ENCODE measurements around the gene PVALEF. TPM values are rescaled to one million over a fixed set of nuclear protein-coding genes. Genes with fewer than 3 reads are reported as not detected.

PVALEF gene
- total RNA-seq, 4 donors from 2014 or later: not detected

- no peaks in the 10 kb centered on the region for H3K36me3 ChIP-seq
- no peaks in the 10 kb centered on the region for H3K27me3 ChIP-seq
- intact Hi-C loops (cut with DNase I; ENCODE audit: low total_unique reads) (no loop called here), in situ Hi-C loops (cut with MboI; ENCODE audit: low sequenced_read_pairs in 4 of 4) (no loop called here)
- no peaks in the 10 kb centered on the region for H3K9me3 ChIP-seq
- no peaks in the 10 kb centered on the region for H3K4me1 ChIP-seq
- H3K4me3 ChIP-seq: no peak overlapping the region
- no peak overlapping the region for H3K27ac ChIP-seq
- ATAC-seq (no peak), DNase-seq (no peak)
- no peak for TF ChIP-seq POLR2A (IDR thresholded peaks at IDR 0.05)
- TF ChIP-seq CTCF (IDR thresholded peaks at IDR 0.05 in 4 of 5, conservative IDR thresholded peaks at IDR 0.05 in 1 of 5): no peak
Observed at GRCh38 chr17:81203136-81203535, 37.8 kb downstream of the PVALEF start.

GRCh38 chr17:81204578-81204977, 39.3 kb downstream of the PVALEF start:
- H3K36me3 ChIP-seq: no peaks in the 10 kb centered on the region
- intact Hi-C loops (cut with DNase I; ENCODE audit: low total_unique reads): no loop called here

GRCh38 chr17:81206166-81206565, 40.9 kb downstream of the PVALEF start:
- Histone ChIP-seq H3K9me3 (no peaks in the 10 kb centered on the region), H3K4me3 (no peak overlapping the region), H3K27ac (no peak overlapping the region), H3K36me3 (no peaks in the 10 kb centered on the region), H3K27me3 (no peaks in the 10 kb centered on the region), H3K4me1 (no peaks in the 10 kb centered on the region)
- intact Hi-C loops (cut with DNase I; ENCODE audit: low total_unique reads) (no loop called here), in situ Hi-C loops (cut with MboI; ENCODE audit: low sequenced_read_pairs in 4 of 4) (no loop called here)
- TF ChIP-seq CTCF (IDR thresholded peaks at IDR 0.05 in 4 of 5, conservative IDR thresholded peaks at IDR 0.05 in 1 of 5) (no peak), POLR2A (IDR thresholded peaks at IDR 0.05) (no peak)
- DNase-seq: no peak
- no peak for ATAC-seq

More at GRCh38 chr17:81204578-81204977, 39.3 kb downstream of the PVALEF start:
- DNase-seq (no peak), ATAC-seq (no peak)
- H3K4me1 ChIP-seq: no peaks in the 10 kb centered on the region
- H3K27ac ChIP-seq: no peak overlapping the region
- TF ChIP-seq POLR2A (IDR thresholded peaks at IDR 0.05) (no peak), CTCF (IDR thresholded peaks at IDR 0.05 in 4 of 5, conservative IDR thresholded peaks at IDR 0.05 in 1 of 5) (no peak)
- in situ Hi-C loops (cut with MboI; ENCODE audit: low sequenced_read_pairs in 4 of 4): no loop called here
- H3K4me3 ChIP-seq: no peak overlapping the region
- H3K27me3 ChIP-seq: no peaks in the 10 kb centered on the region
- no peaks in the 10 kb centered on the region for H3K9me3 ChIP-seq

GRCh38 chr17:81206657-81207056, 41.4 kb downstream of the PVALEF start:
- TF ChIP-seq POLR2A (IDR thresholded peaks at IDR 0.05): no peak
- no peak for TF ChIP-seq CTCF (IDR thresholded peaks at IDR 0.05 in 4 of 5, conservative IDR thresholded peaks at IDR 0.05 in 1 of 5)
- ATAC-seq (no peak), DNase-seq (no peak)
- Histone ChIP-seq H3K27me3 (no peaks in the 10 kb centered on the region), H3K4me1 (no peaks in the 10 kb centered on the region), H3K9me3 (no peaks in the 10 kb centered on the region), H3K4me3 (no peak overlapping the region), H3K27ac (no peak overlapping the region), H3K36me3 (no peaks in the 10 kb centered on the region)
- intact Hi-C loops (cut with DNase I; ENCODE audit: low total_unique reads) (no loop called here), in situ Hi-C loops (cut with MboI; ENCODE audit: low sequenced_read_pairs in 4 of 4) (no loop called here)
